IMR-90 (cell line): ENCODE data around the gene ADD1. TPM values are rescaled to one million over a fixed set of nuclear protein-coding genes. Genes with fewer than 3 reads are reported as not detected.
A peak's percentile ranks its signal among the peaks of the same experiment; 100 is the strongest.

Experiments used
- ATAC-seq: fragments of 200-7000 bp; cut with Tn5 transposase; 2 replicates; pipeline ENCODE4 v1.9.1; 2020; ENCODE audit warnings: low read depth, mild to moderate bottlenecking, moderate library complexity
- BruUV-seq: library from RNA; stranded (reverse); fragments of 400-500 nt; replicated peaks from 2 replicates; lab custom pipeline; 2021; lab: Mats Ljungman, UMichigan
- CTCF ChIA-PET: fragments of 300-600 bp; formaldehyde crosslinking; extraction: SDS; loops from one replicate; lab custom pipeline; 2021; ENCODE audit warnings: antibody characterized with exemption; lab: Yijun Ruan, JAX
- POLR2A ChIA-PET: fragments of 300-600 bp; sonication (Branson Sonifier 250); formaldehyde crosslinking; loops from one replicate; lab custom pipeline; 2022; ENCODE audit warnings: antibody characterized with exemption; ENCODE audit not compliant: unreplicated experiment; lab: Charles Lee
- DNase-seq: peaks from one replicate; pipeline ENCODE4 v3.0.0; 2013
- H2AFZ ChIP-seq: replicated peaks from 2 replicates; pipeline ENCODE3; 2013; ENCODE audit warnings: low read length, mild to moderate bottlenecking; ENCODE audit not compliant: poor library complexity
- H2AK5ac ChIP-seq: 2 replicates; pipeline ENCODE4 v1.6.1; 2013; ENCODE audit warnings: low read depth, low read length, inconsistent platforms
- H2AK9ac ChIP-seq: replicated peaks from 2 replicates; pipeline ENCODE3; 2013; ENCODE audit warnings: mild to moderate bottlenecking, low read depth, low read length, moderate library complexity; ENCODE audit not compliant: poor library complexity
- H2BK120ac ChIP-seq: 2 replicates; pipeline ENCODE4 v1.6.1; 2013; ENCODE audit warnings: low read depth, low read length, inconsistent platforms
- H2BK15ac ChIP-seq: 3 replicates; pipeline ENCODE4 v1.6.1; 2013; ENCODE audit warnings: low read depth, low read length, inconsistent platforms
- H2BK20ac ChIP-seq: 2 replicates; pipeline ENCODE4 v1.6.1; 2013; ENCODE audit warnings: low read depth, mild to moderate bottlenecking, inconsistent platforms, low read length, moderate library complexity
- H2BK5ac ChIP-seq: 2 replicates; pipeline ENCODE4 v1.6.1; 2013; ENCODE audit warnings: mild to moderate bottlenecking, low read depth, low read length, inconsistent platforms; ENCODE audit not compliant: poor library complexity, severe bottlenecking
- H3K14ac ChIP-seq: replicated peaks from 2 replicates; pipeline ENCODE4 v1.6.1; 2013; ENCODE audit warnings: low read depth, low read length, inconsistent platforms
- H3K18ac ChIP-seq: 2 replicates; pipeline ENCODE4 v1.6.1; 2013; ENCODE audit warnings: low read depth, low read length, control low read depth
- H3K23ac ChIP-seq: 2 replicates; pipeline ENCODE4 v1.6.1; 2013; ENCODE audit warnings: low read depth, low read length, inconsistent platforms
- H3K27ac ChIP-seq: 2 replicates; pipeline ENCODE4 v1.5.1; 2013; ENCODE audit warnings: mild to moderate bottlenecking, control low read depth, low read length; ENCODE audit not compliant: insufficient read depth
- H3K27me3 ChIP-seq: 2 replicates; pipeline ENCODE4 v1.6.1; 2013; ENCODE audit warnings: low read length; ENCODE audit not compliant: control insufficient read depth, insufficient read depth
- H3K36me3 ChIP-seq: 2 replicates; pipeline ENCODE4 v1.6.1; 2013; ENCODE audit warnings: low read length, mixed read lengths; ENCODE audit not compliant: control insufficient read depth, insufficient read depth
- H3K4ac ChIP-seq: 2 replicates; pipeline ENCODE4 v1.6.1; 2013; ENCODE audit warnings: low read depth, low read length, inconsistent platforms
- H3K4me1 ChIP-seq: 2 replicates; pipeline ENCODE4 v1.6.1; 2013; ENCODE audit warnings: low read length, mixed read lengths; ENCODE audit not compliant: control insufficient read depth, insufficient read depth
- H3K4me2 ChIP-seq: 2 replicates; pipeline ENCODE4 v1.6.1; 2013; ENCODE audit warnings: low read depth, mild to moderate bottlenecking, control low read depth, low read length, moderate library complexity
- H3K4me3 ChIP-seq: 2 replicates; pipeline ENCODE4 v1.5.1; 2013; ENCODE audit warnings: low read depth, mild to moderate bottlenecking, control low read depth, low read length, moderate library complexity; ENCODE audit not compliant: insufficient read depth
- H3K56ac ChIP-seq: 2 replicates; pipeline ENCODE4 v1.6.1; 2013; ENCODE audit warnings: low read length, inconsistent platforms; ENCODE audit not compliant: insufficient read depth; ENCODE audit errors: extremely low read depth
- H3K79me1 ChIP-seq, 2 experiments: 2 replicates each; pipeline ENCODE4 v1.6.1; 2013; ENCODE audit warnings: low read length in 2 of 2, inconsistent platforms in 1 of 2, low read depth in 1 of 2
- H3K9ac ChIP-seq: 2 replicates; pipeline ENCODE4 v1.6.1; 2013; ENCODE audit warnings: low read depth, low read length, control low read depth
- H3K9me1 ChIP-seq: 2 replicates; pipeline ENCODE4 v1.6.1; 2013; ENCODE audit warnings: low read length, inconsistent platforms; ENCODE audit not compliant: insufficient read depth
- H3K9me3 ChIP-seq: 2 replicates; pipeline ENCODE4 v1.6.1; 2013; ENCODE audit warnings: low read length; ENCODE audit not compliant: control insufficient read depth, insufficient read depth
- H4K20me1 ChIP-seq: 2 replicates; pipeline ENCODE4 v1.6.1; 2013; ENCODE audit warnings: low read length, inconsistent platforms; ENCODE audit not compliant: insufficient read depth
- H4K5ac ChIP-seq: 2 replicates; pipeline ENCODE4 v1.6.1; 2013; ENCODE audit warnings: mild to moderate bottlenecking, low read depth, low read length, control low read depth
- H4K8ac ChIP-seq, 2 experiments: 2 replicates each; pipeline ENCODE4 v1.6.1; 2013; ENCODE audit warnings: low read depth in 2 of 2, low read length in 2 of 2, control low read depth in 1 of 2, inconsistent platforms in 1 of 2
- H4K91ac ChIP-seq: 2 replicates; pipeline ENCODE4 v1.6.1; 2013; ENCODE audit warnings: low read depth, low read length, inconsistent platforms; ENCODE audit not compliant: insufficient read depth
- BHLHE40 ChIP-seq: fragments of 150-350 bp; IDR thresholded peaks from 2 replicates; pipeline ENCODE4 v1.6.1; 2016; ENCODE audit warnings: mild to moderate bottlenecking, low read depth, low read length
- CEBPB ChIP-seq: IDR thresholded peaks from 2 replicates; pipeline ENCODE4 v1.6.1; 2012; ENCODE audit warnings: low read depth, low read length, improper control_type of control experiment
- CHD1 ChIP-seq: IDR thresholded peaks from 2 replicates; pipeline ENCODE4 v1.6.1; 2012; ENCODE audit warnings: low read depth, low read length, improper control_type of control experiment
- FOS ChIP-seq: fragments of 150-350 bp; IDR thresholded peaks from 2 replicates; pipeline ENCODE4 v1.6.1; 2016; ENCODE audit warnings: low read depth, low read length
- MAFK ChIP-seq: IDR thresholded peaks from 2 replicates; pipeline ENCODE4 v1.6.1; 2012; ENCODE audit warnings: low read depth, low read length, improper control_type of control experiment
- MAZ ChIP-seq: IDR thresholded peaks from 2 replicates; pipeline ENCODE4 v1.6.1; 2012; ENCODE audit warnings: low read depth, mild to moderate bottlenecking, low read length, improper control_type of control experiment, moderate library complexity, borderline replicate concordance
- MXI1 ChIP-seq: IDR thresholded peaks from 2 replicates; pipeline ENCODE4 v1.6.1; 2012; ENCODE audit warnings: low read depth, mild to moderate bottlenecking, low read length, moderate library complexity, borderline replicate concordance
- NFE2L2 ChIP-seq: fragments of 150-350 bp; IDR thresholded peaks from 2 replicates; pipeline ENCODE4 v1.6.1; 2016; ENCODE audit warnings: low read depth, mild to moderate bottlenecking, low read length
- POLR2A ChIP-seq: IDR thresholded peaks from 2 replicates; pipeline ENCODE4 v1.6.1; 2012; ENCODE audit warnings: mild to moderate bottlenecking, low read depth, low read length
- RAD21 ChIP-seq: IDR thresholded peaks from 2 replicates; pipeline ENCODE4 v1.6.1; 2012; ENCODE audit warnings: low read length, improper control_type of control experiment
- RCOR1 ChIP-seq: IDR thresholded peaks from 2 replicates; pipeline ENCODE4 v1.6.1; 2012; ENCODE audit warnings: mild to moderate bottlenecking, low read length, improper control_type of control experiment; ENCODE audit not compliant: insufficient replicate concordance
- SMC3 ChIP-seq: fragments of 150-350 bp; IDR thresholded peaks from 2 replicates; pipeline ENCODE4 v1.6.1; 2016; ENCODE audit warnings: low read depth, mild to moderate bottlenecking, antibody characterized with exemption, low read length, moderate library complexity
- USF2 ChIP-seq: fragments of 150-350 bp; IDR thresholded peaks from 2 replicates; pipeline ENCODE4 v1.6.1; 2017; ENCODE audit warnings: mild to moderate bottlenecking, antibody characterized with exemption, low read length, low read depth
- WGBS, 2 experiments: methylation state at CpG; one replicate each; pipeline versions ENCODE4 v1.1.5 to v1.1.7; 2013; ENCODE audit warnings: missing lambda C conversion rate in 2 of 2; ENCODE audit not compliant: insufficient read length in 1 of 2; ENCODE audit errors: extremely low coverage in 2 of 2; 5-methylcytosine and 5-hydroxymethylcytosine counted together
- dilution Hi-C: fragments of 300-500 bp; cut with HindIII; formaldehyde crosslinking; loops from one replicate; pipeline ENCODE4 v1.14.3; 2018; ENCODE audit warnings: low sequenced_read_pairs; ENCODE audit not compliant: unreplicated experiment
- in situ Hi-C: fragments of 300-500 bp; cut with MboI; formaldehyde crosslinking; loops from 3 replicates; pipeline ENCODE4 v1.14.3; 2019; ENCODE audit warnings: low sequenced_read_pairs, inconsistent platforms, mixed read lengths
- intact Hi-C: fragments of 100-400 bp; cut with micrococcal nuclease; formaldehyde crosslinking; loops from 2 replicates; pipeline ENCODE4 v1.10.0; 2022
- polyA plus RNA-seq, 3 experiments: library from polyadenylated mRNA; depleted of rRNA; stranded (reverse); fragments of >200 nt; gene quantifications; 2 replicates each; pipeline ENCODE4 v1.2.3, GENCODE V29; 2012; ENCODE audit warnings: low replicate concordance in 1 of 3
- total RNA-seq: library from RNA; depleted of rRNA; stranded (reverse); fragments of >200 nt; gene quantifications from 2 replicates; pipeline ENCODE4 v1.2.3, GENCODE V29; 2012
- TF ChIP-seq, protein P1 (sequence below): conservative IDR thresholded peaks from 2 replicates; pipeline ENCODE4 v1.5.1; 2012; ENCODE audit warnings: mild to moderate bottlenecking, low read depth, low read length, improper control_type of control experiment
- TF ChIP-seq, protein P2 (sequence below): fragments of 150-350 bp; IDR thresholded peaks from 2 replicates; pipeline ENCODE4 v1.6.1; 2016; ENCODE audit warnings: low read depth, mild to moderate bottlenecking, low read length, moderate library complexity, borderline replicate concordance

The ADD1 gene
- total and polyA plus RNA-seq, 2 of the 4 experiments (the other 2 are of a cell fraction), result 122 to 215 TPM

- peak overlapping the region; percentile 89 for H2AFZ ChIP-seq
- intact Hi-C loops (loop anchor here (5.0 kb wide), 1 partner anchor 91 kb away; the partner anchor contains the start of gene ADD1), dilution Hi-C loops (no loop called here), in situ Hi-C loops (no loop called here)
- H3K79me1 ChIP-seq, result peaks cover 33 to 62% of the 10 kb centered on the region in 2 experiments; a peak in 3 of 4 replicates
- no peak overlapping the region for H2BK15ac ChIP-seq
- H3K56ac ChIP-seq, result no peak overlapping the region
- peaks cover 59% of the 10 kb centered on the region for H3K36me3 ChIP-seq
- ATAC-seq (no peak), DNase-seq (no peak)
- H3K9ac ChIP-seq, result peak overlapping the region; percentile 83; the same call in 1 of the 2 replicates
- H4K91ac ChIP-seq, result peak overlapping the region; percentile 74; the same call in 1 of the 2 replicates
- 0 out of 2 replicates have a peak, but pooled peaks cover 9% of the 10 kb centered on the region for H3K9me1 ChIP-seq
- H2BK20ac ChIP-seq, result no peak overlapping the region
- H4K8ac ChIP-seq, result peak overlapping the region; percentile 66 to 87; a peak in 2 of 4 replicates
- peak overlapping the region; percentile 98 for H2AK5ac ChIP-seq
- no peaks in the 10 kb centered on the region for H3K9me3 ChIP-seq
- H3K4me3 ChIP-seq, result peak overlapping the region; percentile 64; the same call in 1 of the 2 replicates
- H3K27ac ChIP-seq, result peak overlapping the region; percentile 70
- H2BK120ac ChIP-seq, result no peak overlapping the region
- H3K27me3 ChIP-seq, result no peaks in the 10 kb centered on the region
- peak overlapping the region; percentile 76 for H3K4ac ChIP-seq
- 82% methylated on average over 10 of the region's 15 CpGs; no CpG with 5 or more reads in 1 of the 2 experiments for WGBS, 2 experiments
- no peak overlapping the region; the same call in 1 of the 2 replicates for H4K5ac ChIP-seq
- H3K23ac ChIP-seq, result peak overlapping the region; percentile 89; the same call in 1 of the 2 replicates
- H3K14ac ChIP-seq, result peak overlapping the region; percentile 38
- H2BK5ac ChIP-seq, result peak overlapping the region; percentile 36
- ChIA-PET POLR2A (no interaction called here), CTCF (no interaction called here)
- BruUV-seq, result no TSS peak
- H2AK9ac ChIP-seq, result peak overlapping the region; percentile 98
- H3K18ac ChIP-seq, result no peak overlapping the region
- H3K4me2 ChIP-seq, result peak overlapping the region; percentile 91
- peaks cover 16% of the 10 kb centered on the region for H3K4me1 ChIP-seq
- peaks cover 45% of the 10 kb centered on the region for H4K20me1 ChIP-seq
- TF ChIP-seq SMC3, result no peak
- TF ChIP-seq RCOR1, result no peak
- TF ChIP-seq RAD21, result no peak
- TF ChIP-seq FOS, result no peak
- no peak for TF ChIP-seq NFE2L2
- no peak for TF ChIP-seq MAZ
- no peak for TF ChIP-seq MAFK
- no peak for TF ChIP-seq BHLHE40
- TF ChIP-seq POLR2A, result no peak
- no peak for TF ChIP-seq USF2
- TF ChIP-seq, protein P1, sequence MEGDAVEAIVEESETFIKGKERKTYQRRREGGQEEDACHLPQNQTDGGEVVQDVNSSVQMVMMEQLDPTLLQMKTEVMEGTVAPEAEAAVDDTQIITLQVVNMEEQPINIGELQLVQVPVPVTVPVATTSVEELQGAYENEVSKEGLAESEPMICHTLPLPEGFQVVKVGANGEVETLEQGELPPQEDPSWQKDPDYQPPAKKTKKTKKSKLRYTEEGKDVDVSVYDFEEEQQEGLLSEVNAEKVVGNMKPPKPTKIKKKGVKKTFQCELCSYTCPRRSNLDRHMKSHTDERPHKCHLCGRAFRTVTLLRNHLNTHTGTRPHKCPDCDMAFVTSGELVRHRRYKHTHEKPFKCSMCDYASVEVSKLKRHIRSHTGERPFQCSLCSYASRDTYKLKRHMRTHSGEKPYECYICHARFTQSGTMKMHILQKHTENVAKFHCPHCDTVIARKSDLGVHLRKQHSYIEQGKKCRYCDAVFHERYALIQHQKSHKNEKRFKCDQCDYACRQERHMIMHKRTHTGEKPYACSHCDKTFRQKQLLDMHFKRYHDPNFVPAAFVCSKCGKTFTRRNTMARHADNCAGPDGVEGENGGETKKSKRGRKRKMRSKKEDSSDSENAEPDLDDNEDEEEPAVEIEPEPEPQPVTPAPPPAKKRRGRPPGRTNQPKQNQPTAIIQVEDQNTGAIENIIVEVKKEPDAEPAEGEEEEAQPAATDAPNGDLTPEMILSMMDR, result no peak
- TF ChIP-seq, protein P2, sequence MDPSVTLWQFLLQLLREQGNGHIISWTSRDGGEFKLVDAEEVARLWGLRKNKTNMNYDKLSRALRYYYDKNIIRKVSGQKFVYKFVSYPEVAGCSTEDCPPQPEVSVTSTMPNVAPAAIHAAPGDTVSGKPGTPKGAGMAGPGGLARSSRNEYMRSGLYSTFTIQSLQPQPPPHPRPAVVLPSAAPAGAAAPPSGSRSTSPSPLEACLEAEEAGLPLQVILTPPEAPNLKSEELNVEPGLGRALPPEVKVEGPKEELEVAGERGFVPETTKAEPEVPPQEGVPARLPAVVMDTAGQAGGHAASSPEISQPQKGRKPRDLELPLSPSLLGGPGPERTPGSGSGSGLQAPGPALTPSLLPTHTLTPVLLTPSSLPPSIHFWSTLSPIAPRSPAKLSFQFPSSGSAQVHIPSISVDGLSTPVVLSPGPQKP, result no peak
- no peak for TF ChIP-seq CHD1
- TF ChIP-seq MXI1, result no peak
- TF ChIP-seq CEBPB, result no peak
Observed at GRCh38 chr4:2932951-2933565, 89.4 kb downstream of the ADD1 start.
